OCI-LY3 (cell line): ENCODE results near the gene GIMAP7.

ENCODE experiments used
- EZH2phosphoT487 ChIP-seq: fragments of 200-600 bp; shearing (Covaris generic); IDR thresholded peaks from 2 replicates; pipeline ENCODE4 v1.6.1; 2018; ENCODE audit warnings: antibody characterized with exemption, mixed run types, low read depth
- TF ChIP-seq, protein P1 (sequence below): fragments of 200-600, 300-600 bp; sonication (generic); IDR thresholded peaks from 2 replicates; pipeline ENCODE4 v1.5.1; 2014; ENCODE audit warnings: antibody characterized with exemption, low read length, low read depth

DNA sequence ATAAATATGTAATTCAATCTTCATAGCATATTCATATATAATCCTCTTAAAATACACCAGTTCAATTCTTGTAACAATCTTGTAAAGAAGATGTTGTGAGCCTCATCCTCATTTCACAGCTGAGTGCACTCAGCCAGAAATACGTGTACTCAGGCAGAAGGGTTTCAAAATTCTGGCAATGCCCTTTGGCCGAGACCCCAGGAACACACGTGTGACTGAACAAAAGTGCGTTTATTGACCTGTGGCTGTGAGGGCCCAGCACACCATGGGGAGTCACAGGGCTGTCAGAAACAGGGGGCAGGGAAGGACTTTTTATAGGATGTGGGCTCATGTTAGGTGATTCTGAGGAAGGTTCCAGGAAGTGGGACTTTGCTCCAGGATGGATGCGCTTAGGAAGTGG lies 42.8 kb upstream of the GIMAP7 start:
- TF ChIP-seq, protein P1, sequence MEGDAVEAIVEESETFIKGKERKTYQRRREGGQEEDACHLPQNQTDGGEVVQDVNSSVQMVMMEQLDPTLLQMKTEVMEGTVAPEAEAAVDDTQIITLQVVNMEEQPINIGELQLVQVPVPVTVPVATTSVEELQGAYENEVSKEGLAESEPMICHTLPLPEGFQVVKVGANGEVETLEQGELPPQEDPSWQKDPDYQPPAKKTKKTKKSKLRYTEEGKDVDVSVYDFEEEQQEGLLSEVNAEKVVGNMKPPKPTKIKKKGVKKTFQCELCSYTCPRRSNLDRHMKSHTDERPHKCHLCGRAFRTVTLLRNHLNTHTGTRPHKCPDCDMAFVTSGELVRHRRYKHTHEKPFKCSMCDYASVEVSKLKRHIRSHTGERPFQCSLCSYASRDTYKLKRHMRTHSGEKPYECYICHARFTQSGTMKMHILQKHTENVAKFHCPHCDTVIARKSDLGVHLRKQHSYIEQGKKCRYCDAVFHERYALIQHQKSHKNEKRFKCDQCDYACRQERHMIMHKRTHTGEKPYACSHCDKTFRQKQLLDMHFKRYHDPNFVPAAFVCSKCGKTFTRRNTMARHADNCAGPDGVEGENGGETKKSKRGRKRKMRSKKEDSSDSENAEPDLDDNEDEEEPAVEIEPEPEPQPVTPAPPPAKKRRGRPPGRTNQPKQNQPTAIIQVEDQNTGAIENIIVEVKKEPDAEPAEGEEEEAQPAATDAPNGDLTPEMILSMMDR: no peak
- TF ChIP-seq EZH2phosphoT487: no peak
